Measurements from ENCODE around the gene SELENOT.
"Not testable (repeated sequence)": the region's sequence is repeated elsewhere in the genome, so short reads cannot be mapped to it uniquely, and the experiment has no call there.

Gene SELENOT

DNA sequence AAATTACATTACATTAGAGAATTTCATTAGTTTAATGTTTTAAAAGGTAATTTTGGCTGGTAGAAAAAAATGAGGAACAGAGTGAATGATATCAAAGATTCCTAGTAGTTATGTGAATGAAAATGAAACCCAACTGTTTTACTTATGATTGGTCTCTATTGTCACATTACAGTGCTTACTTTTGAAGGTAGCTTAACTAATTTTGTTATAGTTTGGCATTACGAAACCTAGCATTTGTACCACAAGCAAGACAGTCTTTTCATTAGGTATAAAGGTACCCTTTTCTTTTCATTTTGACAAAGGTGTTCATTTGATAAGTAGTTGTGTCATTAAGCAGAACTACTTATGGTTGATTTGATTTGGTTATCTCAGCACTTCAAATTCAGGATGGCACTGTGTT, 6.9 kb downstream of the SELENOT start:
- no peak for DNase-seq

- no peak for DNase-seq
Observed at GRCh38 chr3:150610785-150611184, 7.7 kb downstream of the SELENOT start.

GRCh38 chr3:150611666-150612065, 8.5 kb downstream of the SELENOT start:
- no peak for DNase-seq

- DNase-seq, result no peak
Observed at GRCh38 chr3:150612494-150612893, 9.4 kb downstream of the SELENOT start.

- no peak for DNase-seq
Observed at GRCh38 chr3:150613034-150613433, 9.9 kb downstream of the SELENOT start.

DNA sequence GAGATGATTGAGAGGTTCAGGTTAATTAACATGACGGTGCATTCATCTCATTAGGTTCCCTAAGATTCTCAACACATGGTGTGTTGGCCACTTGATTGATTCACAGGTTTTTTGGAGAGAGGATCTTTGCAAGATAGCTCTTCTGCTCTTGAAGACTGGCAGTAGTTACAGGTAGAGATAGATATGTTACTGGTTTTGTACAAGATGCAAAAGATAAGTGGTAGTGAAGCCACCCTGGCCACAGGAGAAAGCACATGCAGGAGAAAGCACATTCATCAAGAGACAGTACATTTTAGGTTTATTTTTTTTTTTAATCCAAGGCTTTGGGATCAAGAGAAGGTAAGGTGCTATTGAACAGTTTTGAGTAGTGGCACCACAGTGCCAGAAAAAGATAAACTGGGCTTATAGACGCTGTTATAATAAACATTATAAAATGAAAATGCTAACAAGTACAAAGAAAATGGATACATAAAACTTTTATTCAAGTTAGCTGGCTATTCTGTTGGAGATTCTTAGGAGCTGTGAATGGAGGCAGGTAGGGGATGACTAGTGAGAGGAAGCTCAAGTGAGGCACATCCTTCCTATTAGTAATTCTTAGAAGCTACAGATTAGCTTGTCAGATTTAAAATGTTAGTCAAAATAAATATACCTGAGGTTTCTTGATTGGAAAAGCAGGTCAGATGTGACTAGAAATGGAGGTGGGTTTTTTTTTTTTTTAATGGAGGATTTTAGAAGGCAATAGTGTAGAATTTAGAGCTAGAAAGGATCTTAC, 10.8 kb downstream of the SELENOT start:
- no peak for DNase-seq

DNA sequence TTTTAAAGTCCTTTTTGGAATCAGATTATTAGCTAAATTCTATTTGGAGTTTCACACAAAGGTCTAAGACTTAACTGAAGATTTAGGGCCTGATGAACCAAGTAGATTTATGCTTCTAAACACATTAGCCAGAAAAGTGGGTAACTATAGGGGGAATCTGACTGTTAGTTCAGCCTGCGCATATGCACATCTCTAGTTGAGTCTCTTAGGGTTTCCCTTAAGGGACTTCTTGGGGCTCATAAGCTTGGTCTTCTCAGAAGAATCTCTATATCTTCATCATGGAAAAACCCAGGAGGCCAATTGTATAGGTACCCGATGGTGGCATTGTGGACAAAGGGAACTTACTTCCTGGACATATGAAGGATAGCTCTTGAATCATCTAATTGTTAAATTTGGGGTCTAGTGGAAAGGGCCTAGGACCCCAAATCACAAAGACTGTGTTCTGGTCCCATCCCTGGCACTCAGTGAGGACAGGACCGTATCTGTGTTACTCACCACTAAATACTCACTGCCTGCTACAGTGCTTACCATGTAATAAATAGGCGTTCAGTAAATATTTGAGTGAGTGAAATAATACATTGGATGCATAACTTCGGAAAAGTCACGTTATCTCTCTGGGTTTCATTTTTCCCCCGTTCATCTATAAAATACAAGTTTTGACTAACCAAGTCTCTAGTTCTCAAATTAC, 17.0 kb downstream of the SELENOT start:
- no peak for DNase-seq

- not testable (repeated sequence) for DNase-seq
Observed at GRCh38 chr3:150622955-150623354, 19.8 kb downstream of the SELENOT start.

GRCh38 chr3:150623945-150624344, 20.8 kb downstream of the SELENOT start:
- no peak for DNase-seq

GRCh38 chr3:150626148-150626930, 23.2 kb downstream of the SELENOT start:
- DNase-seq, result no peak

DNA sequence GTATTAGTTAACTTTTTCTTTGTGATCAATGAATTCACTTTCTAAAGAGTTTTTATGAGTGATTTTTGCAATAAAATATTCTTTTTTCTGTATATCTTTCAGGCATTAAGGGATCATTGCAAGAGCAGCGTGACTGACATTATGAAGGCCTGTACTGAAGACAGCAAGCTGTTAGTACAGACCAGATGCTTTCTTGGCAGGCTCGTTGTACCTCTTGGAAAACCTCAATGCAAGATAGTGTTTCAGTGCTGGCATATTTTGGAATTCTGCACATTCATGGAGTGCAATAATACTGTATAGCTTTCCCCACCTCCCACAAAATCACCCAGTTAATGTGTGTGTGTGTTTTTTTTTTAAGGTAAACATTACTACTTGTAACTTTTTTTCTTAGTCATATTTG, 24.4 kb downstream of the SELENOT start:
- no peak for DNase-seq

DNA sequence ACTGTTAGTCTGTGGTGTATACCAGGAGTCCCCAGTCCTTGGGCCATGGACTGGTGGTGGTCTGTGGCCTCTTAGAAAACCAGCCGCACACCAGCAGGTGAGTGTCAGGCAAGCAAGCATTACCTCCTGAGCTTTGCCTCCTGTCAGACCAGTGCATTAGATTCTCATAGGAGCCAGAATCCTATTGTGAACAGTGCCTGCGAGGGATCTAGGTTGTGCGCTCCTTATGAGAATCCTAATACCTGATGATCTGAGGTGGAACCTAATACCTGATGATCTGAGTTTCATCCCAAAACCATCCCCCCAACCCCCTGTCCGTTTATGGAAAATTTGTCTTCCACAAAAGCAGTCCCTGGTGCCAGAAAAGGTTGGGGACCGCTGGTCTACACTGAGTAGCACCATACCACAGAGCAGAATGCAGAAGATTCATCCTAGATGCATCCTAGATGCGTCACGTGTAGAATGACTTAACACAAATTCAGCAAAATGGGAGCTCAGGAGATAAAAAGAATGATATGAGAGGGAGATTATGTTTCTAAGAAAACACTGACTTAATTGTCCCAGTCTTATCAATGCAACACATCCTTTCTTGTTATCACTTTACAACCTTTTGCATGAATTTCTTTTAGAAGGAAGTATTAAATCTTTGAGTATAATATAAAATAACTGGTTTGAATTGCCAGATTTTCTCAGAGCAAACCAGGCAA, 28.5 kb downstream of the SELENOT start:
- no peak for DNase-seq

GRCh38 chr3:150635076-150635475, 32.0 kb downstream of the SELENOT start:
- DNase-seq, result no peak

GRCh38 chr3:150635526-150635925, 32.4 kb downstream of the SELENOT start:
- DNase-seq, result no peak

- no peak for DNase-seq
Observed at GRCh38 chr3:150636258-150636657, 33.1 kb downstream of the SELENOT start.

DNA sequence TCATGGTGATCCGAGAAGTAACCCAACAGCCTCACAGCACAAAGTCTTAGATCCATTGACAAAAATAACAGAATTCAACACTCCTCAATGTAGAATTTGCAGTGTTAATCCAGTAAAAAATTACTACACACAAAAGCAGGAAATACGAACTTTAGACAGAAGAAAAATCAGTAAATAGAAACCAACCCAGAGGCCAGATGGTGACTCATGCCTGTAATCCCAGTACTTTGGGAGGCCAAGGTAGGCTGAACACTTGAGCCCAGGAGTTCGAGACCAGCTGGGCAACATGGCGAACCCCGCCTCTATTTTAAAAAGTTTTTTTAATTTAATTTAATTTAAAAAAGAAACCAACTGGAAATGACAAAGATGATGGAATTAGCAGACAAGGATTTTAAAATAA, 36.1 kb downstream of the SELENOT start:
- no peak for DNase-seq

DNA sequence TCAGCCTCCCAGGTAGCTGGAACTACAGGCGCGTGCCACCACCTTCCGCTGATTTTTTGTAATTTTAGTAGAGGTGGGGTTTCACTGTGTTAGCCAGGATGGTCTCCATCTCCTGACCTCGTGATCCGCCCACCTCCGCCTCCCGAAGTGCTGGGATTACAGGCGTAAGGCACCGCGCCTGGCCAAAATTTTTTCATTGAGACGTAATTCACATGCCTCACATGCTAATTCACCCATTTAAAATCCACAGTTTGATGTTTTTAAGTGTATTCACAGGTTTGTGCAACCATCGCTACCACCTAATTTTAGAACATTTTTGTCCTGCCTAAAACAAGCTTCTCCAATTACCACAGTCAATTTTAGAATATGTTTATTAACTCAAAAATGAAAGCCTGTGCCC, 37.1 kb downstream of the SELENOT start:
- DNase-seq, result no peak

GRCh38 chr3:150653110-150653561, 50.0 kb downstream of the SELENOT start:
- DNase-seq, result no peak

- DNase-seq, result no peak
Observed at GRCh38 chr3:150656316-150656715, 53.2 kb downstream of the SELENOT start.

GRCh38 chr3:150662410-150663200, 59.5 kb downstream of the SELENOT start:
- DNase-seq, result no peak

GRCh38 chr3:150663461-150663860, 60.3 kb downstream of the SELENOT start:
- DNase-seq, result no peak

- no peak for DNase-seq
Observed at GRCh38 chr3:150666167-150666566, 63.0 kb downstream of the SELENOT start.

All from CD4-positive, alpha-beta T cell treated with Interleukin-6 for 4 hours (primary cell).